IMR-90 (cell line): Measurements from ENCODE around the gene DZIP1L.

ENCODE experiments used
- CEBPB ChIP-seq: IDR thresholded peaks from 2 replicates; pipeline ENCODE4 v1.6.1; 2012; ENCODE audit warnings: low read depth, low read length, improper control_type of control experiment
- RAD21 ChIP-seq: IDR thresholded peaks from 2 replicates; pipeline ENCODE4 v1.6.1; 2012; ENCODE audit warnings: low read length, improper control_type of control experiment
- RCOR1 ChIP-seq: IDR thresholded peaks from 2 replicates; pipeline ENCODE4 v1.6.1; 2012; ENCODE audit warnings: mild to moderate bottlenecking, low read length, improper control_type of control experiment; ENCODE audit not compliant: insufficient replicate concordance
- TF ChIP-seq, protein P1 (sequence below): fragments of 150-350 bp; IDR thresholded peaks from 2 replicates; pipeline ENCODE4 v1.6.1; 2016; ENCODE audit warnings: low read depth, mild to moderate bottlenecking, low read length, moderate library complexity, borderline replicate concordance
- TF ChIP-seq, protein P2 (sequence below): conservative IDR thresholded peaks from 2 replicates; pipeline ENCODE4 v1.5.1; 2012; ENCODE audit warnings: mild to moderate bottlenecking, low read depth, low read length, improper control_type of control experiment

DNA sequence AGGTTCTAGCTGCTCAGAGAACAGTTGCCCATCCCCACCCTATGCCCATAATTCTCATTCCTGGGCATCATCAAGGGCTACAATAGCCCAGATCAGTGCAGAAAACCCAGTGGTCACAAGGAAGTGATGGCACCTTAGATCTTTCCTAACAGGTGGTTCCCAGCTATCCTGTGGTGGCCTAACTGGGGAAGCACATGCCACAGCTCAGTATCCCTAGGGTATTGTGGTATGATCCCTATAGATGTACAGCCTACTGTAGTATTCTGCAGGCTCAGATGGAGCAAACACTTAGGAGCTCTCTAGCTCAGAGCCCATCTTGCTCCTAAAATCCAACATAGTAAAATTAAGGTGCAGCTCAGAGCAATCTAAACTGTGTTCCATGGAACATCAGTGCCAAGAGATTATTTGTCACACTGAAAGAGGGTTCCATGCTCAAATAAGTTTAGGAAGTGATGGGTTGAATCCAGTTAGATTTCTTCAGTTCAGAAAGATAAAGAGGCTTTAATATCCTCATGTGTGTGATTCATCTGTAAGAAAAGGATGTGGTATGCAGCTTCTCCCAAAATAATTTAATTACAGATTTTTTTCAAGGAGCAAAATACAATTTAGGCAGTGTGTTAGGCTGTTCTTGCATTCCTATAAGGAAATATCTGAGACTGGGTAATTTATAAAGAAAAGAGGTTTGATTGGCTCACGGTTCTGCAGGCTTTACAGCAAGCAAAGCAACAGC is 12.4 kb upstream of the DZIP1L start:
- TF ChIP-seq, protein P1, sequence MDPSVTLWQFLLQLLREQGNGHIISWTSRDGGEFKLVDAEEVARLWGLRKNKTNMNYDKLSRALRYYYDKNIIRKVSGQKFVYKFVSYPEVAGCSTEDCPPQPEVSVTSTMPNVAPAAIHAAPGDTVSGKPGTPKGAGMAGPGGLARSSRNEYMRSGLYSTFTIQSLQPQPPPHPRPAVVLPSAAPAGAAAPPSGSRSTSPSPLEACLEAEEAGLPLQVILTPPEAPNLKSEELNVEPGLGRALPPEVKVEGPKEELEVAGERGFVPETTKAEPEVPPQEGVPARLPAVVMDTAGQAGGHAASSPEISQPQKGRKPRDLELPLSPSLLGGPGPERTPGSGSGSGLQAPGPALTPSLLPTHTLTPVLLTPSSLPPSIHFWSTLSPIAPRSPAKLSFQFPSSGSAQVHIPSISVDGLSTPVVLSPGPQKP, result no peak
- TF ChIP-seq, protein P2, sequence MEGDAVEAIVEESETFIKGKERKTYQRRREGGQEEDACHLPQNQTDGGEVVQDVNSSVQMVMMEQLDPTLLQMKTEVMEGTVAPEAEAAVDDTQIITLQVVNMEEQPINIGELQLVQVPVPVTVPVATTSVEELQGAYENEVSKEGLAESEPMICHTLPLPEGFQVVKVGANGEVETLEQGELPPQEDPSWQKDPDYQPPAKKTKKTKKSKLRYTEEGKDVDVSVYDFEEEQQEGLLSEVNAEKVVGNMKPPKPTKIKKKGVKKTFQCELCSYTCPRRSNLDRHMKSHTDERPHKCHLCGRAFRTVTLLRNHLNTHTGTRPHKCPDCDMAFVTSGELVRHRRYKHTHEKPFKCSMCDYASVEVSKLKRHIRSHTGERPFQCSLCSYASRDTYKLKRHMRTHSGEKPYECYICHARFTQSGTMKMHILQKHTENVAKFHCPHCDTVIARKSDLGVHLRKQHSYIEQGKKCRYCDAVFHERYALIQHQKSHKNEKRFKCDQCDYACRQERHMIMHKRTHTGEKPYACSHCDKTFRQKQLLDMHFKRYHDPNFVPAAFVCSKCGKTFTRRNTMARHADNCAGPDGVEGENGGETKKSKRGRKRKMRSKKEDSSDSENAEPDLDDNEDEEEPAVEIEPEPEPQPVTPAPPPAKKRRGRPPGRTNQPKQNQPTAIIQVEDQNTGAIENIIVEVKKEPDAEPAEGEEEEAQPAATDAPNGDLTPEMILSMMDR, result no peak
- TF ChIP-seq RAD21, result no peak
- TF ChIP-seq CEBPB, result no peak
- no peak for TF ChIP-seq RCOR1
